Mesendoderm (in vitro differentiated cells): ENCODE measurements around the gene GNGT2.

Source experiments
- DNase-seq: peaks from one replicate; pipeline ENCODE4 v3.0.0; 2013
- H2AK5ac ChIP-seq: 2 replicates; pipeline ENCODE4 v1.6.1; 2013; ENCODE audit warnings: low read length, inconsistent platforms
- H2BK120ac ChIP-seq: 2 replicates; pipeline ENCODE4 v1.6.1; 2013; ENCODE audit warnings: low read depth, mild to moderate bottlenecking, low read length, moderate library complexity, mixed read lengths
- H2BK15ac ChIP-seq: replicated peaks from 2 replicates; pipeline ENCODE4 v1.6.1; 2013; ENCODE audit warnings: low read depth, mild to moderate bottlenecking, moderate library complexity
- H2BK5ac ChIP-seq: 2 replicates; pipeline ENCODE4 v1.6.1; 2013; ENCODE audit warnings: low read length, inconsistent platforms
- H3K18ac ChIP-seq: 2 replicates; pipeline ENCODE4 v1.6.1; 2013; ENCODE audit warnings: mild to moderate bottlenecking, low read length, mixed read lengths
- H3K23ac ChIP-seq: one replicate; pipeline ENCODE4 v1.6.1; 2013; ENCODE audit warnings: low read length
- H3K27ac ChIP-seq: 2 replicates; pipeline ENCODE4 v1.5.1; 2013; ENCODE audit warnings: low read depth, mild to moderate bottlenecking, inconsistent platforms, low read length, moderate library complexity
- H3K27me3 ChIP-seq: 2 replicates; pipeline ENCODE4 v1.6.1; 2013; ENCODE audit warnings: low read length, control low read depth, mild to moderate bottlenecking, inconsistent platforms; ENCODE audit not compliant: insufficient read depth, poor library complexity
- H3K36me3 ChIP-seq: 2 replicates; pipeline ENCODE4 v1.6.1; 2013; ENCODE audit warnings: low read length, inconsistent platforms; ENCODE audit not compliant: control insufficient read depth, insufficient read depth
- H3K4ac ChIP-seq: one replicate; pipeline ENCODE4 v1.6.1; 2013; ENCODE audit warnings: low read depth, mild to moderate bottlenecking, low read length, moderate library complexity
- H3K4me1 ChIP-seq: 2 replicates; pipeline ENCODE4 v1.6.1; 2013; ENCODE audit warnings: low read depth, low read length, inconsistent platforms; ENCODE audit not compliant: control insufficient read depth
- H3K4me2 ChIP-seq: 2 replicates; pipeline ENCODE4 v1.6.1; 2013; ENCODE audit warnings: low read length
- H3K4me3 ChIP-seq: 2 replicates; pipeline ENCODE4 v1.5.1; 2013; ENCODE audit warnings: mild to moderate bottlenecking, low read length
- H3K56ac ChIP-seq: one replicate; pipeline ENCODE4 v1.6.1; 2013; ENCODE audit warnings: low read length
- H3K79me1 ChIP-seq: 2 replicates; pipeline ENCODE4 v1.6.1; 2013; ENCODE audit warnings: low read length, inconsistent platforms
- H3K79me2 ChIP-seq: 2 replicates; pipeline ENCODE4 v1.6.1; 2013; ENCODE audit warnings: mild to moderate bottlenecking, low read length; ENCODE audit not compliant: control insufficient read depth, insufficient read depth
- H3K9ac ChIP-seq: 2 replicates; pipeline ENCODE4 v1.6.1; 2013; ENCODE audit warnings: low read length, inconsistent platforms
- H4K5ac ChIP-seq: one replicate; pipeline ENCODE4 v1.6.1; 2013; ENCODE audit warnings: low read length
- H4K8ac ChIP-seq: one replicate; pipeline ENCODE4 v1.6.1; 2013; ENCODE audit warnings: low read depth, mild to moderate bottlenecking, control low read depth, low read length, moderate library complexity
- WGBS: extraction: QIAGEN DNeasy Blood & Tissue Kit; methylation state at CpG from one replicate; pipeline ENCODE4 v1.1.7; 2013; ENCODE audit warnings: low lambda C conversion rate, missing lambda C conversion rate; ENCODE audit not compliant: insufficient coverage; ENCODE audit errors: extremely low coverage; 5-methylcytosine and 5-hydroxymethylcytosine counted together

Gene GNGT2

GRCh38 chr17:49165143-49165542, 45.2 kb downstream of the GNGT2 start:
- no peak for DNase-seq

GRCh38 chr17:49162866-49163265, 47.5 kb downstream of the GNGT2 start:
- Histone ChIP-seq H3K4me1 (no peaks in the 10 kb centered on the region), H4K8ac (no peak overlapping the region), H4K5ac (no peak overlapping the region), H2AK5ac (no peak overlapping the region), H3K56ac (no peak overlapping the region), H3K27me3 (no peaks in the 10 kb centered on the region), H3K27ac (no peak overlapping the region), H3K36me3 (no peaks in the 10 kb centered on the region), H3K9ac (no peak overlapping the region), H3K4me2 (no peak overlapping the region), H3K23ac (no peak overlapping the region), H3K79me2 (no peaks in the 10 kb centered on the region), H2BK5ac (no peak overlapping the region), H3K4me3 (no peak overlapping the region), H3K79me1 (no peaks in the 10 kb centered on the region), H2BK15ac (no peak overlapping the region), H3K4ac (no peak overlapping the region), H3K18ac (no peak overlapping the region), H2BK120ac (no peak overlapping the region)
- DNase-seq, result no peak
- WGBS, result no CpG with 5 or more reads among the region's 4 CpGs

More at GRCh38 chr17:49165143-49165542, 45.2 kb downstream of the GNGT2 start:
- no peak overlapping the region for H2BK5ac ChIP-seq
- no peak overlapping the region for H2BK15ac ChIP-seq
- no peak overlapping the region for H4K5ac ChIP-seq
- no peak overlapping the region for H3K9ac ChIP-seq
- no peak overlapping the region for H3K23ac ChIP-seq
- no peaks in the 10 kb centered on the region for H3K36me3 ChIP-seq
- no peak overlapping the region for H2AK5ac ChIP-seq
- WGBS, result no CpG with 5 or more reads among the region's 2 CpGs
- no peak overlapping the region for H4K8ac ChIP-seq
- H3K79me1 ChIP-seq, result no peaks in the 10 kb centered on the region
- H3K79me2 ChIP-seq, result no peaks in the 10 kb centered on the region
- H3K56ac ChIP-seq, result no peak overlapping the region
- H3K27ac ChIP-seq, result no peak overlapping the region
- H3K18ac ChIP-seq, result no peak overlapping the region
- H3K27me3 ChIP-seq, result no peaks in the 10 kb centered on the region
- H2BK120ac ChIP-seq, result no peak overlapping the region
- no peak overlapping the region for H3K4me2 ChIP-seq
- no peaks in the 10 kb centered on the region for H3K4me1 ChIP-seq
- H3K4ac ChIP-seq, result no peak overlapping the region
- no peak overlapping the region for H3K4me3 ChIP-seq

- Histone ChIP-seq H3K23ac (no peak overlapping the region), H3K79me1 (no peaks in the 10 kb centered on the region), H3K56ac (no peak overlapping the region), H4K5ac (no peak overlapping the region), H3K4me3 (no peak overlapping the region), H3K27me3 (no peaks in the 10 kb centered on the region), H2AK5ac (no peak overlapping the region), H3K4ac (no peak overlapping the region), H2BK15ac (no peak overlapping the region), H3K36me3 (no peaks in the 10 kb centered on the region), H3K4me2 (no peak overlapping the region), H3K4me1 (no peaks in the 10 kb centered on the region), H3K79me2 (no peaks in the 10 kb centered on the region), H2BK5ac (no peak overlapping the region), H3K27ac (no peak overlapping the region), H3K9ac (no peak overlapping the region), H4K8ac (no peak overlapping the region), H2BK120ac (no peak overlapping the region), H3K18ac (no peak overlapping the region)
- no CpG with 5 or more reads among the region's 8 CpGs for WGBS
- DNase-seq, result peak; percentile 40
Measured at GRCh38 chr17:49157784-49158183, 52.6 kb downstream of the GNGT2 start.

- WGBS, result no CpG with 5 or more reads among the region's 11 CpGs
- Histone ChIP-seq H3K27me3 (no peaks in the 10 kb centered on the region), H4K8ac (no peak overlapping the region), H2AK5ac (no peak overlapping the region), H2BK5ac (no peak overlapping the region), H3K4me3 (no peak overlapping the region), H3K9ac (no peak overlapping the region), H3K4me1 (no peaks in the 10 kb centered on the region), H3K56ac (no peak overlapping the region), H4K5ac (no peak overlapping the region), H3K4ac (no peak overlapping the region), H3K36me3 (no peaks in the 10 kb centered on the region), H3K18ac (no peak overlapping the region), H3K23ac (no peak overlapping the region), H3K79me1 (no peaks in the 10 kb centered on the region), H2BK120ac (no peak overlapping the region), H3K27ac (no peak overlapping the region), H3K79me2 (no peaks in the 10 kb centered on the region), H3K4me2 (no peak overlapping the region), H2BK15ac (no peak overlapping the region)
- DNase-seq, result no peak
Measured at GRCh38 chr17:49156256-49156655, 54.1 kb downstream of the GNGT2 start.
